ENCODE data around the gene RTN4.

- TF ChIP-seq, protein P1, sequence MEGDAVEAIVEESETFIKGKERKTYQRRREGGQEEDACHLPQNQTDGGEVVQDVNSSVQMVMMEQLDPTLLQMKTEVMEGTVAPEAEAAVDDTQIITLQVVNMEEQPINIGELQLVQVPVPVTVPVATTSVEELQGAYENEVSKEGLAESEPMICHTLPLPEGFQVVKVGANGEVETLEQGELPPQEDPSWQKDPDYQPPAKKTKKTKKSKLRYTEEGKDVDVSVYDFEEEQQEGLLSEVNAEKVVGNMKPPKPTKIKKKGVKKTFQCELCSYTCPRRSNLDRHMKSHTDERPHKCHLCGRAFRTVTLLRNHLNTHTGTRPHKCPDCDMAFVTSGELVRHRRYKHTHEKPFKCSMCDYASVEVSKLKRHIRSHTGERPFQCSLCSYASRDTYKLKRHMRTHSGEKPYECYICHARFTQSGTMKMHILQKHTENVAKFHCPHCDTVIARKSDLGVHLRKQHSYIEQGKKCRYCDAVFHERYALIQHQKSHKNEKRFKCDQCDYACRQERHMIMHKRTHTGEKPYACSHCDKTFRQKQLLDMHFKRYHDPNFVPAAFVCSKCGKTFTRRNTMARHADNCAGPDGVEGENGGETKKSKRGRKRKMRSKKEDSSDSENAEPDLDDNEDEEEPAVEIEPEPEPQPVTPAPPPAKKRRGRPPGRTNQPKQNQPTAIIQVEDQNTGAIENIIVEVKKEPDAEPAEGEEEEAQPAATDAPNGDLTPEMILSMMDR (IDR thresholded peaks at IDR 0.05), result no peak
- no peak for TF ChIP-seq EP300 (IDR thresholded peaks at IDR 0.05)
Measured at GRCh38 chr2:54975175-54975574, 75.1 kb downstream of the RTN4 start.
